Measurements from ENCODE around the gene RASGRF2. TPM values are rescaled to one million over a fixed set of nuclear protein-coding genes. Genes with fewer than 3 reads are reported as not detected.
"Not testable (repeated sequence)": the region's sequence is repeated elsewhere in the genome, so short reads cannot be mapped to it uniquely, and the experiment has no call there.

RASGRF2 gene
- polyA plus RNA-seq, 1 donor, result 2.3 TPM

GRCh38 chr5:81020478-81021167 is 60.5 kb downstream of the RASGRF2 start:
- no peak for DNase-seq

GRCh38 chr5:81021486-81021885 is 61.3 kb downstream of the RASGRF2 start:
- no peak for DNase-seq

DNA sequence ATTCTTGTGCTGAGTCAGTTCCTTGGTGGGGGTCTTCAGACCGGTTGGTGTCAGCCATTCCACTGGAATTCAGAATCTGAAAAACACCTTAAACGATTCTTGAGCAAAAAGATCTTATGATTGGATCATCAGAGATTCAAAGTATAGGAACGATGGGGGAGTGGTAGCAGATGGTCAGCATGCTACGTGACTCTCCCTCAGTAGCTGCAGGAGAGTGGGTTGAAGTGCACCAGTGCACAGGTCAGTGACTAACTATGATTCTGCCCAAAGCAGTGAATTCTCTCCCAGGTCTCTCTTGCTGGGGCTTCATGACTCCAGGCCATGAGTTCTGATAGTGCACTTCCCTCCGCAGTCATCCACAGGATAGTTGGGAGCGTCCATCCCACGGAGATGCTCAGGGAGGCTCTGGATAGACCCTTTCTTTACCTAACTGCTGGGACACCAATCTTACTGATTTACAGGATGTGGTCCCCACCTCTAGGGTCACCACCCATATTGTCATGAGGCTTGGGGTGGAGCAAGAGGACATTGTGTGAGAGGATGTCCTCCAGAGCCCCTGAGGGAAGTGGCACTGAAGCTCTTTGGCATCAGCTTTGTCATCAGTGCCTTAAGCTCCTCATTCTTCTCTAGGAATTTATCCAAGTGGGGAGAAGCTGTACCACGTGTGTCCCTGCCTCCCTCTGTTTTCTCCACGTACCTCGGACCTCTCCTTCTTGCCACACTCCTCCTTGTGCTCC is 62.0 kb downstream of the RASGRF2 start:
- DNase-seq, result no peak

DNA sequence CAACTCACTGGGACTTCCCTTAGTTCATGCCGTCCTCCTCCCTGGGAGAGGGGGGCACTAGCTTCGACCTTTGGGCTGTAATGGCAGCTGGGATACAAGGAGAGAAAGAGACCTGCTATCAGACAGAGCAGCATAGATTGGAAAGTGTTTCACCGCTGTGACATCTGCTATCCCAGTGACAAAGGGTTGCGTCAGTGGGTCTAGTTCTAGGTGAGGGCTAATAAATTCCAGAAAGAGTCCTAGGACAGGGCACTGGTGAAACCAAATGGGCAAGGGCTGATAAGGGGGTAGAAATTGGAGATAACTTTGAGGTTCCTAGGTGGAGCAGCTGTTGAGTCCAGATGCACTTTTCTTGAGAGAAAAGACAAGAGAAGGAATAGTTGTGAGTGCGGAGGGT is 62.5 kb downstream of the RASGRF2 start:
- no peak for DNase-seq

- DNase-seq, result no peak
Measured at GRCh38 chr5:81023261-81023970, 63.3 kb downstream of the RASGRF2 start.

GRCh38 chr5:81027481-81028058 is 67.4 kb downstream of the RASGRF2 start:
- DNase-seq, result no peak

- DNase-seq, result not testable (repeated sequence)
Measured at GRCh38 chr5:81028888-81029287, 68.7 kb downstream of the RASGRF2 start.

GRCh38 chr5:81029736-81030135 is 69.6 kb downstream of the RASGRF2 start:
- not testable (repeated sequence) for DNase-seq

GRCh38 chr5:81030236-81031034 is 70.3 kb downstream of the RASGRF2 start:
- DNase-seq, result not testable (repeated sequence)

DNA sequence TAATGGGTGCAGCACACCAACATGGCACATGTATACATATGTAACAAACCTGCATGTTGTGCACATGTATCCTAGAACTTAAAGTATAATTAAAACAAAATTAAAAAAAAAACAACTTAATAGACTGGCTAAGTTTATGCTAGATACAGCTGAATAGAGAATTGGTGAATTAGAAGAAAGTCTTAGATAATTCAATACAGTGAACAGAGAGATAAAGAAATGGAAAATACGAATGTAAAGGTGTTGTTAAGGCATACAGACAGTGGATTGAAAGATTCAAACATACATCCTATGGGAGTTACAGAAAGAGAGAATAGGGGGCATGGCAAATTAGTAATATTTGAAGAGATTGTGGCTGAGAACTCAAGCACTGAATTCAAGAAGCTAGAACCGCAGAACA is 75.4 kb downstream of the RASGRF2 start:
- DNase-seq, result no peak

DNA sequence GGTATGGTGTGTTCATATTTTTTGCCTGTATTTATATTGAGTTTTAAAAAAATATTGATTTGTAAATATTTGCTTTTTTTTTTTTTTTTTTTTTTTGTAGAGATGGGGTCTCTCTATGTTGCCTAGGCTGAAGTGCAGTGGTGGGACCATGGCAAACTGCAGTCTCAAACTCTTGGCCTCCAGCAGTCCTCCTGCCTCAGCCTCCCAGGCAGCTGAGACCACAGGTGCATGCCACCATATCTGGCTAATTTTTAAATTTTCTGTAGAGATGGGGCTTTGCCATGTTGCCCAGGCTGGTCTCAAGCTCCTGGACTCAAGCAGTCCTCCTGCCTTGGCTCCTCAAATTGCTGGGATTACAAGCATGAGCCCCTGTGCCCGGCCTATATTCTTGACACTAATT is 78.3 kb downstream of the RASGRF2 start:
- DNase-seq, result no peak

GRCh38 chr5:81044868-81045267 is 84.7 kb downstream of the RASGRF2 start:
- DNase-seq, result no peak

DNA sequence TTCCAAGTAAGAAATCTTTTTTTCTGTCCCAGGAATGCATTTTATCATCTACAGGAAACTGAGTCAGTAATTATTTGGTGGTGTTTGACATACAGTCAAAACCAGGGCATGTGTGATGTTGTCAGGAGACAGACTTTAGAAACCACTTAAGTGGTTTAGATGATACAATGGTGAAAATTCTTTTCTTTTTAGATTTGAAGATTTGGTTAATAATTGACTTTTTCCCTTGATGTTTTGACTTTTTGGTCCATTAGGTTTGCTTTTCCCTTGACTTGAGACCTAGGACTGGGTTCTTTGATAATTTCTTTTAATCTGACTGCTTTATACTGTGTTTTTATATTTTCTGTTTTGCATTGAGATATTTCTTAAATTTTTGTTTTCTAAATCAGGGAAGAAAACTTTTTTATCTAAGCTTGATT is 85.2 kb downstream of the RASGRF2 start:
- DNase-seq, result no peak

- DNase-seq, result no peak
Measured at GRCh38 chr5:81046041-81046440, 85.9 kb downstream of the RASGRF2 start.

DNA sequence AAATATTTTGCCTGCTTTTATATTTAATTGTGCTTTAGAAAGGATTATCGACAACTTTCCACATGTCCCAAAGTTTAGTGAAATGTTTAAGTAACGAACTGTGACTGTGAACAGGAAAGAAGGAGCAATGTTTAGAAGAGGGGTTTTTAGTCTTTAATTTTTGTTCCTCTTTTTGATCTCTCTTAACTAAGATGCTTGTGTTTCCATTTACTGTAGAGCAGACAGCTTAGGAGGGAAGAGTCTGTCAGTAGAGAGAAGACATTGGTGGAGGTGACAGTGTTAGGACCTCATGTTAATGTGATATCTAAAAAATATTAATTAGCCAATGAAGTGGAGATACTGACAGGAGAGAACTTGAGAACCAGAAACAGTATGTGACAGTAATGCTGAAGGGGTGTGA is 92.2 kb downstream of the RASGRF2 start:
- no peak for DNase-seq

GRCh38 chr5:81053282-81053681 is 93.1 kb downstream of the RASGRF2 start:
- not testable (repeated sequence) for DNase-seq

DNA sequence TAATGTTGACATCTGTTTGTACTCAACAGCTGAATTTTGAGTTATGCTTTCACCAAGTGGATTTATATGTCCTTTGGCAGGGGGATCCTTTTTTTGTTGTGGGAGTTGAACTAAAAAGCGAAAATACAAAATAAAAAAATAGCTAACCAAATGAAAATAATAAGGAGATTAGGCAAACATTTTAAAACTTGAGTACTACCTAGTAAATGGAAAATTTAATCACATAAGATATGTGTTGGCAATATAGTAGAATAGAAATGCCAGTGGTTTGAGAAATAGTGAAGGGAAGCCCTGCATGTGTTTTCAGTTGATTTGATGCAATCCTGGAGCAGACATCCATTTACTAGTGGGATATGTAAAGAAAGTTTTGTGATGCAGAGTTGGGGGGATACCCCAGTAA is 98.0 kb downstream of the RASGRF2 start:
- no peak for DNase-seq

- no peak for DNase-seq
Measured at GRCh38 chr5:81065492-81065891, 105.3 kb downstream of the RASGRF2 start.

GRCh38 chr5:81066102-81066501 is 105.9 kb downstream of the RASGRF2 start:
- DNase-seq, result no peak

DNA sequence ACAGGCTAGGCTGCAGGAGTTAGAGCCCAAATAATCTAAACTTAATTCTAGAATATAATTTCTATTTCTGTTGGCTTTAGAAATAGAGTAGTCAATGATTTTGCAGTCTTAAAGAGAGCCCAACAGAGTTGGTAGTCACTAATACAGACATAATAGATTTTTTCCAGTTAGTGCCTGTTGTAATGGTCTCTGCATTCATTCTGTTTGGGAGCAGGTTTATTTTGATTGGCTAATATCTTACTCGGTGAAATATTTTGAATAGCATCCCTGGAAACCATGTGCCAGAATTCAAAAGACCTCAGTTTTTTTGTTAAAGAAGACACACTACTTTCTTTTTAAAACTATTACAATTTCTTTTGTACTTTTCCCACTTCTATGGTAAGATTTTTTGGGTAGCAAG is 107.2 kb downstream of the RASGRF2 start:
- DNase-seq, result no peak

GRCh38 chr5:81068063-81068462 is 107.9 kb downstream of the RASGRF2 start:
- DNase-seq, result no peak

DNA sequence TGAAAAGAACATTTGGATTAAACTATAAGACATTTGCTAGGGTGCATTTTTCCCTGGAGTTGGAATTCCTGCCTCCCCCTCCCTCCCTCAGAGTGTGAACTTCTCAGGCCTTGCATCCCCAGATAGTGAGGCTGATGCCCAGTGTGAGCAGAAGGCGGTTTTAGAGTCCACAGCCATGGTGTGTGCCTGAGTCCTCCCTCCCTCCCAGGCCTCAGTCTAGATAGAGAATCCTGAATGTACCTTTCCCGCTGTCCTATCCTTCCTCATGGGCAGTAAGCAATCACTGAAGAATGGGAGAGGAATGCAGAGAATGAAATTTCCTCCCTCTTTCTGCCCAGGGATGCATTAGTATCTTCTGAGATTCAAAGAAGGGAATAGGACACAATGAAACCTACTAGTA is 108.5 kb downstream of the RASGRF2 start:
- DNase-seq, result no peak

Data from left kidney (tissue), 2 donors.